Prostate gland (tissue), 2 donors: ENCODE data around the gene KIF12.

Source experiments
- CTCF ChIP-seq, 4 experiments: fragments of 200-600 bp in 2 of 4; fragments of 450-650 bp in 2 of 4; sonication (generic) in 2 of 4; IDR thresholded peaks; 1 replicate in 3 of 4; 2 replicates in 1 of 4; pipeline ENCODE4 v1.5.1; 2016 to 2019; ENCODE audit warnings: antibody characterized with exemption in 4 of 4, mild to moderate bottlenecking in 2 of 4, moderate library complexity in 2 of 4
- POLR2A ChIP-seq: fragments of 450-650 bp; IDR thresholded peaks from one replicate; pipeline ENCODE4 v1.6.1; 2016; ENCODE audit warnings: antibody characterized with exemption, mild to moderate bottlenecking
- POLR2AphosphoS5 ChIP-seq: sonication (generic); formaldehyde crosslinking; IDR thresholded peaks from one replicate; pipeline ENCODE4 v1.6.1; 2017; ENCODE audit warnings: antibody characterized with exemption

DNA sequence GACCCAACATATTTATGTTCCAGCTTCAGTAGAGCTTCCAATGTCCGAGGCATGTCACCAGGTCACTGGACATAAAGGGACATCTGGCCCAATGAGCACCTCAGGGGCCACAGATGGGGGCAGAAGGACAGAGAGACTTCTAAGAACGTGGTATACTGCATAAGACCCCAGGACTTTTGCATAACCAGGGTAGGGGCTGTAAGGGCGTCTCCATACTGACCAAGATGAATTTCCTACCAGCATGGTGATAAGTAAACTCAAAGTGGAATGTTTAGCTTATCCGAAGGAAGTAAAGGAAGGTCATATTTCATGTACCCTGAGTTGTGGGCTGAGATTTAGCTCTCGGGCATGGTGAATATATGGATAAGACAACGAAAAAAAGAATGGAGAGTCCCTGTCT lies 38.7 kb upstream of the KIF12 start:
- TF ChIP-seq CTCF (IDR thresholded peaks at IDR 0.05) (no peak), POLR2A (no peak), POLR2AphosphoS5 (no peak)
